Measurements from ENCODE around the gene YPEL2.

The YPEL2 gene

GRCh38 chr17:59368218-59368857 lies 36.9 kb downstream of the YPEL2 start:
- peaks cover 46% of the 10 kb centered on the region for H3K4me1 ChIP-seq (ENCODE audit: control insufficient read depth, insufficient read depth, low read depth, low read length)
- H4K91ac ChIP-seq (ENCODE audit: low read length), result no peak overlapping the region
- H3K23ac ChIP-seq (ENCODE audit: low read length in 2 of 2), result no peak overlapping the region
- no peak overlapping the region for H3K4me2 ChIP-seq (ENCODE audit: low read length, poor library complexity, severe bottlenecking)
- H3K4ac ChIP-seq (ENCODE audit: low read depth in 1 of 2, low read length in 2 of 2), result no peak overlapping the region
- H3K9ac ChIP-seq (ENCODE audit: low read length), result no peak overlapping the region
- no peak overlapping the region for H4K8ac ChIP-seq (ENCODE audit: low read length)
- peak overlapping the region in 1 of 2 experiments; percentile 26 for H3K18ac ChIP-seq (ENCODE audit: low read depth in 1 of 2, low read length in 2 of 2)
- H2BK5ac ChIP-seq (ENCODE audit: low read depth, low read length, poor library complexity, severe bottlenecking), result no peak overlapping the region
- H2AK5ac ChIP-seq (ENCODE audit: low read length, severe bottlenecking), result no peak overlapping the region
- H2BK12ac ChIP-seq (ENCODE audit: low read length in 2 of 2), result peak overlapping the region in 1 of 2 experiments; percentile 10
- no peaks in the 10 kb centered on the region for H3K9me3 ChIP-seq (ENCODE audit: control insufficient read depth, low read length)
- peaks cover 0 to 5% of the 10 kb centered on the region in 2 experiments for H3K36me3 ChIP-seq (ENCODE audit: control insufficient read depth in 1 of 2, insufficient read depth in 2 of 2, low read depth in 1 of 2, low read length in 2 of 2)
- H3K4me3 ChIP-seq (ENCODE audit: insufficient read depth in 1 of 2, low read depth in 1 of 2, low read length in 2 of 2), result no peak overlapping the region
- no peak overlapping the region for H2BK15ac ChIP-seq (ENCODE audit: low read depth, poor library complexity, severe bottlenecking)
- peaks cover 11% of the 10 kb centered on the region for H3K79me1 ChIP-seq (replicated peaks; ENCODE audit: low read length, poor library complexity, severe bottlenecking)
- H2BK120ac ChIP-seq (ENCODE audit: low read depth, low read length), result no peak overlapping the region
- H3K27me3 ChIP-seq (ENCODE audit: control insufficient read depth in 1 of 2, insufficient read depth in 1 of 2, low read length in 2 of 2), result no peaks in the 10 kb centered on the region
- no peak overlapping the region for H3K27ac ChIP-seq (ENCODE audit: low read length, poor library complexity, severe bottlenecking)
- 49% methylated on average over 7 of the region's 7 CpGs for WGBS
- peak; percentile 81 for DNase-seq
- no peak overlapping the region for H3K14ac ChIP-seq (ENCODE audit: low read length in 2 of 2)
- H2AFZ ChIP-seq (ENCODE audit: low read depth, low read length), result no peak overlapping the region

- Histone ChIP-seq H3K27me3 (ENCODE audit: control insufficient read depth in 1 of 2, insufficient read depth in 1 of 2, low read length in 2 of 2) (no peaks in the 10 kb centered on the region), H2AK5ac (ENCODE audit: low read length, severe bottlenecking) (peak overlapping the region; percentile 89), H3K4me1 (ENCODE audit: control insufficient read depth, insufficient read depth, low read depth, low read length) (peaks cover 44% of the 10 kb centered on the region), H2BK12ac (ENCODE audit: low read length in 2 of 2) (peak overlapping the region in 1 of 2 experiments; percentile 90), H3K36me3 (ENCODE audit: control insufficient read depth in 1 of 2, insufficient read depth in 2 of 2, low read depth in 1 of 2, low read length in 2 of 2) (peaks cover 0 to under 1% of the 10 kb centered on the region in 2 experiments), H2AFZ (ENCODE audit: low read depth, low read length) (no peak overlapping the region), H3K4me3 (ENCODE audit: insufficient read depth in 1 of 2, low read depth in 1 of 2, low read length in 2 of 2) (no peak overlapping the region), H3K18ac (ENCODE audit: low read depth in 1 of 2, low read length in 2 of 2) (no peak overlapping the region), H3K4ac (ENCODE audit: low read depth in 1 of 2, low read length in 2 of 2) (no peak overlapping the region), H3K23ac (ENCODE audit: low read length in 2 of 2) (no peak overlapping the region), H3K79me1 (replicated peaks; ENCODE audit: low read length, poor library complexity, severe bottlenecking) (peaks cover 15% of the 10 kb centered on the region), H2BK120ac (ENCODE audit: low read depth, low read length) (no peak overlapping the region), H2BK15ac (ENCODE audit: low read depth, poor library complexity, severe bottlenecking) (no peak overlapping the region), H3K14ac (ENCODE audit: low read length in 2 of 2) (no peak overlapping the region), H4K8ac (ENCODE audit: low read length) (no peak overlapping the region), H3K4me2 (ENCODE audit: low read length, poor library complexity, severe bottlenecking) (no peak overlapping the region), H4K91ac (ENCODE audit: low read length) (no peak overlapping the region), H3K9me3 (ENCODE audit: control insufficient read depth, low read length) (no peaks in the 10 kb centered on the region), H3K9ac (ENCODE audit: low read length) (no peak overlapping the region), H3K27ac (ENCODE audit: low read length, poor library complexity, severe bottlenecking) (no peak overlapping the region), H2BK5ac (ENCODE audit: low read depth, low read length, poor library complexity, severe bottlenecking) (no peak overlapping the region)
- DNase-seq, result no peak
- WGBS, result 92% methylated on average over 9 of the region's 9 CpGs
Observed at GRCh38 chr17:59369031-59369975, 37.8 kb downstream of the YPEL2 start.

GRCh38 chr17:59370593-59371299 lies 39.3 kb downstream of the YPEL2 start:
- no peak overlapping the region for H3K23ac ChIP-seq (ENCODE audit: low read length in 2 of 2)
- peaks cover 37% of the 10 kb centered on the region for H3K4me1 ChIP-seq (ENCODE audit: control insufficient read depth, insufficient read depth, low read depth, low read length)
- H3K36me3 ChIP-seq (ENCODE audit: control insufficient read depth in 1 of 2, insufficient read depth in 2 of 2, low read depth in 1 of 2, low read length in 2 of 2), result no peaks in the 10 kb centered on the region
- WGBS, result 89% methylated on average over 10 of the region's 10 CpGs
- no peak overlapping the region for H2AFZ ChIP-seq (ENCODE audit: low read depth, low read length)
- peak overlapping the region; percentile 38 for H2BK5ac ChIP-seq (ENCODE audit: low read depth, low read length, poor library complexity, severe bottlenecking)
- peak overlapping the region in 1 of 2 experiments; percentile 8 for H3K4me3 ChIP-seq (ENCODE audit: insufficient read depth in 1 of 2, low read depth in 1 of 2, low read length in 2 of 2)
- H4K91ac ChIP-seq (ENCODE audit: low read length), result peak overlapping the region; percentile 97
- peaks cover 15% of the 10 kb centered on the region for H3K79me1 ChIP-seq (replicated peaks; ENCODE audit: low read length, poor library complexity, severe bottlenecking)
- peak overlapping the region in 1 of 2 experiments; percentile 86 for H3K14ac ChIP-seq (ENCODE audit: low read length in 2 of 2)
- peak overlapping the region; percentile 69 to 94 for H3K18ac ChIP-seq (ENCODE audit: low read depth in 1 of 2, low read length in 2 of 2)
- peak overlapping the region; percentile 92 to 97 for H3K4ac ChIP-seq (ENCODE audit: low read depth in 1 of 2, low read length in 2 of 2)
- H2BK120ac ChIP-seq (ENCODE audit: low read depth, low read length), result peak overlapping the region; percentile 71
- peak overlapping the region; percentile 87 for H3K9ac ChIP-seq (ENCODE audit: low read length)
- H4K8ac ChIP-seq (ENCODE audit: low read length), result peak overlapping the region; percentile 85
- peak overlapping the region; percentile 74 for H2AK5ac ChIP-seq (ENCODE audit: low read length, severe bottlenecking)
- peak overlapping the region; percentile 7 for H3K4me2 ChIP-seq (ENCODE audit: low read length, poor library complexity, severe bottlenecking)
- no peaks in the 10 kb centered on the region for H3K27me3 ChIP-seq (ENCODE audit: control insufficient read depth in 1 of 2, insufficient read depth in 1 of 2, low read length in 2 of 2)
- H3K9me3 ChIP-seq (ENCODE audit: control insufficient read depth, low read length), result no peaks in the 10 kb centered on the region
- peak overlapping the region; percentile 90 for H2BK15ac ChIP-seq (ENCODE audit: low read depth, poor library complexity, severe bottlenecking)
- DNase-seq, result no peak
- peak overlapping the region; percentile 56 for H3K27ac ChIP-seq (ENCODE audit: low read length, poor library complexity, severe bottlenecking)
- H2BK12ac ChIP-seq (ENCODE audit: low read length in 2 of 2), result peak overlapping the region; percentile 97

All from mesenchymal stem cell (in vitro differentiated cells and primary cell).